CD4-positive, alpha-beta T cell treated with Interleukin-2 at 100 ng/mL for 4 hours (primary cell): ENCODE results near the gene PIGP.
"Not testable (repeated sequence)": the region's sequence is repeated elsewhere in the genome, so short reads cannot be mapped to it uniquely, and the experiment has no call there.

ENCODE experiments used
- DNase-seq: peaks from one replicate; pipeline ENCODE4 v3.0.0-alpha.2; 2020; ENCODE audit warnings: low spot score

The PIGP gene

GRCh38 chr21:37072988-37073416, at the start of gene PIGP, which contains the start of gene TTC3:
Gene PIGP, minus strand, starts transcription at chr21:37073071. Its CDS starts 556 bp downstream, at chr21:37072515.
Gene TTC3, plus strand, starts transcription at chr21:37073254. Its CDS starts 14,004 bp downstream, at chr21:37087258.
- peak; percentile 96 for DNase-seq

GRCh38 chr21:37119421-37120218, 46.7 kb upstream of the PIGP start:
- no peak for DNase-seq

GRCh38 chr21:37118187-37118826, 45.4 kb upstream of the PIGP start:
- DNase-seq = no peak

- DNase-seq = no peak
Observed at GRCh38 chr21:37117204-37117603, 44.3 kb upstream of the PIGP start.

- not testable (repeated sequence) for DNase-seq
Observed at GRCh38 chr21:37116459-37116858, 43.6 kb upstream of the PIGP start.

- DNase-seq = not testable (repeated sequence)
Observed at GRCh38 chr21:37114301-37114700, 41.4 kb upstream of the PIGP start.

GRCh38 chr21:37111029-37111428, 38.2 kb upstream of the PIGP start:
- DNase-seq = not testable (repeated sequence)

GRCh38 chr21:37106998-37107397, 34.1 kb upstream of the PIGP start:
- DNase-seq = no peak

- DNase-seq = not testable (repeated sequence)
Observed at GRCh38 chr21:37102746-37103145, 29.9 kb upstream of the PIGP start.

- DNase-seq = no peak
Observed at GRCh38 chr21:37101384-37101783, 28.5 kb upstream of the PIGP start.

GRCh38 chr21:37100316-37100715, 27.4 kb upstream of the PIGP start:
- no peak for DNase-seq

- no peak for DNase-seq
Observed at GRCh38 chr21:37098751-37099150, 25.9 kb upstream of the PIGP start.

GRCh38 chr21:37095821-37096220, 22.9 kb upstream of the PIGP start:
- no peak for DNase-seq

GRCh38 chr21:37093977-37094376, 21.1 kb upstream of the PIGP start:
- no peak for DNase-seq

- no peak for DNase-seq
Observed at GRCh38 chr21:37088186-37088735, 15.4 kb upstream of the PIGP start.

- no peak for DNase-seq
Observed at GRCh38 chr21:37087188-37087587, 14.3 kb upstream of the PIGP start.

GRCh38 chr21:37085726-37086125, 12.9 kb upstream of the PIGP start:
- no peak for DNase-seq

- DNase-seq = no peak
Observed at GRCh38 chr21:37082856-37083528, 10.1 kb upstream of the PIGP start.

- DNase-seq = no peak
Observed at GRCh38 chr21:37082375-37082774, 9.5 kb upstream of the PIGP start.

GRCh38 chr21:37079211-37079824, 6.4 kb upstream of the PIGP start:
- no peak for DNase-seq

GRCh38 chr21:37077403-37077802, 4.5 kb upstream of the PIGP start:
- DNase-seq = no peak
